NCI-H510A (cell line): ENCODE data around the gene SGO2.
"Not testable (repeated sequence)": the region's sequence is repeated elsewhere in the genome, so short reads cannot be mapped to it uniquely, and the experiment has no call there.

ENCODE experiments used
- DNase-seq: peaks from one replicate; lab custom pipeline; 2025; lab: John Stamatoyannopoulos, UW

The SGO2 gene

GRCh38 chr2:200515155-200515554 lies 10.9 kb upstream of the SGO2 start:
- DNase-seq = no peak

DNA sequence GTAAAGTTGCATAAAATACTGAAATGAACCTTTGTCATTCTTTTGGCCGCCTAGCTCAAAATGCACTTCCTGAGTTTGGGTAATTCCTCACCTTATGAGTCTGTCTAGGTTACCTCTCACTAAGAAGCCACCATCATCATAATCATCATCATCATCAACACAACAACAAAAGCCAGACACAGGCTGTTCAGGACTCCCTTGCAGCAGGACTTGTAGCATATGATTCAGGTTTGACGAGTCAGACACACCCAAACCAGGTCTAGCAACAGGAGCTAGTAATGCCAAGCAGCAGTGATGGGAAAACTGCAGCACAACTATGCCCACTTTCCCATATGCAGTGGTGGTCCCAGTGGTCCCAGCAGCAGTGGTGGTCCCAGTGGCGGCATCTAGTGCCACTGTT lies 2.8 kb upstream of the SGO2 start:
- no peak for DNase-seq

GRCh38 chr2:200523604-200524003 lies 2.4 kb upstream of the SGO2 start:
- DNase-seq = no peak

DNA sequence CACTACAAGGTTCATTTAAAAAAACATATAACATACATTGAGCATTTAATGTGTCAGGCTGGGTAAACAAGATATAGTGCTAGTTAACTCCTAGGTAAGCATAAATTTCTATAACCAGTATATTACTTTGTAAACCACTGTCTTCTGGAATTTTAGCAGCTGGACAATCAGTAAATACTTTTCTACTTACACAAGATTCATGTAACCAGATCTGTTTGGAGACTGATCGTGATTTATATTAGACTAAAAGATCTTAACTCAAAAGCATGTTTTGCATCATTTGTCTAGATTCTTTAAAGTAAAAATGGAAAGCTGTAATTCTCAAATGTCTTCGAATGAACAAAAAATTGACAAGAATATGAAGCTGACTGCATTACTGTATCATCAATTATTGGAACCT lies 941 bp upstream of the SGO2 start:
- no peak for DNase-seq

DNA sequence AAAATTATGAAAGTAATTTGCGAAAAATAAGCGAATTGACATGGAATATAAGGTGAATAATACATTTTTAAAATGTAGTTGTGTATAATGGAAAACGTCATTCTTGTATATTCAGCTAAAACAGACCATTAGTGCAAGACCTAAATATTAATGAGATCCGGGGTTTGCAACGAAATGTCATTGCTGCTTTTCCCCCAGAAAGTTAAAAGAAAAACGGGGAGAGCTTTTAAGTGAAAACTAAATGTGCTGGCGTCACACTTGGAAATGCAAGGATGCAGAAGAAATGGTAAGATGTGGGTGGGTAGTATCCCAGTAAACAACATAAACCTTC lies 491 bp upstream of the SGO2 start:
- DNase-seq = no peak

GRCh38 chr2:200528228-200528627 lies 2.2 kb downstream of the SGO2 start:
- DNase-seq = no peak

DNA sequence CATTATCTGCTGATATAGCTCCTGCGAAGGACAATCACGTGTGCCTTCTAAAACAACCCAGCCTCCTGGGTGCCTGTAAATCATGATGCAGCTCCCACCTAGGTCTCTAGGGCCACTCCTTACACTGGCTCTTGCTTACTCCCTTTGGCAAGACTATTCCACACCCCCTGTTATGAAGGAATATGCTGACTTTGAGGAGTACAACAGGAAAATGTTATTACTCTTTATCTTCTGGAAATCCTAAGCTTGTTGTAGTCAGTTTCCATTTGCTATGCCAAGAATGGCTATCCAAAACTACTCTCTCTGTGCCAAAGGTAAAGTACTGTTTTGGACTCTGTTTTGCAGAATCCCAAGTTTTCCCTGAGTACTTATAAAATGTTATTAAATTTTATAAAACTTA lies 7.7 kb downstream of the SGO2 start:
- no peak for DNase-seq

DNA sequence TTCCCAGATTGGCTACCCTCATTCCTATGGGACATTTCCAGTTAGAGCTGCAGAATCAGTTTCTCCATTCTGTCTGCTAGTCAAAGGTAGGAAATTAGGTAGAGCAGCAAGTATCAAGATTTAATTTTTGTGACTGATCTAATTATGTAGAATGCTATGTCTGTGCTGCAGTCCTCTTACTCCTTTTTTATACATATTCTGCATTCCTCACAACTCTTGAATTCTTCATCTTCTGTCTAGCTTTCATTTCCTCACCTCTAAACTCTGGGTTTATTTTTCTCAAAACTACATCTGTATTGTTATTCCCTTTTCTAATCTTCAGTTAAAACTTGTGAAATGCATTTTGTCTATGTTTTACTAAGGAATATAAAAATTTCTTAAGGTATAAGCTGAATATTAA lies 8.6 kb downstream of the SGO2 start:
- no peak for DNase-seq

- no peak for DNase-seq
Measured at GRCh38 chr2:200538139-200538538, 12.1 kb downstream of the SGO2 start.

GRCh38 chr2:200540793-200541192 lies 14.8 kb downstream of the SGO2 start:
- DNase-seq = no peak

DNA sequence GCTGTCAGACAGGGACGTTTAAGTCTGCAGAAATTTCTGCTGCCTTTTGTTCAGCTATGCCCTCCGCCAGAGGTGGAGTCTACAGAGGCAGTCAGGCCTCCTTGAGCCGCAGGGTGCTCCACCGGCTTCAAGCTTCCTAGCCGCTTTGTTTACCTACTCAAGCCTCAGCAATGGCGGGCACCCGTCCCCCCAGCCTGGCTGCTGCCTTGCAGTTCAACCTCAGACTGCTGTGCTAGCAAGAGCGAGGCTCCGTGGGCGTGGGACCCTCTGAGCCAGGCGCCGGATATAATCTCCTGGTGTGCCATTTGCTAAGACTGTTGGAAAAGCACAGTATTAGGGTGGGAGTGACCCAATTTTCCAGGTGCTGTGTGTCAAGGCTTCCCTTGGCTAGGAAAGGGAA lies 40.6 kb downstream of the SGO2 start:
- not testable (repeated sequence) for DNase-seq

GRCh38 chr2:200567932-200568331 lies 41.9 kb downstream of the SGO2 start:
- no peak for DNase-seq

- no peak for DNase-seq
Measured at GRCh38 chr2:200575957-200576356, 50.0 kb downstream of the SGO2 start.

DNA sequence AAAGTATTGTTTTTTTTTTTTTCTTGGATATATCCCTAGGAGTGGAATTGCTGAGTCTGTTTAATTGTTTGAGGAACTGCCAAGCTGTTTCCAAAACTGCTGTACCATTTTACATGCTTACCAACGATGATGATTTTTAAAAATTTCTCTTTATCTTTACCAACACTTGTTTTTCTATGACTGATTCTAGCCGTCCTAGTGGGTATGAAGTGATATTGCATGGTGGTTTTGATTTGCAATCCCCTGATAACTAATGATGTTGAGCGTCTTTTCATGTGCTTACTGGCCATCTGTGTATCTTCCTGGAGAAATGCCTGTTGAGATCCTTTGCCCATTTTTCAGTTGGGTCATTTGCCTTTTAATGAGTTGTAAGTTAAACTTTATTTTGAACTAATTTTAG lies 51.0 kb downstream of the SGO2 start:
- no peak for DNase-seq

DNA sequence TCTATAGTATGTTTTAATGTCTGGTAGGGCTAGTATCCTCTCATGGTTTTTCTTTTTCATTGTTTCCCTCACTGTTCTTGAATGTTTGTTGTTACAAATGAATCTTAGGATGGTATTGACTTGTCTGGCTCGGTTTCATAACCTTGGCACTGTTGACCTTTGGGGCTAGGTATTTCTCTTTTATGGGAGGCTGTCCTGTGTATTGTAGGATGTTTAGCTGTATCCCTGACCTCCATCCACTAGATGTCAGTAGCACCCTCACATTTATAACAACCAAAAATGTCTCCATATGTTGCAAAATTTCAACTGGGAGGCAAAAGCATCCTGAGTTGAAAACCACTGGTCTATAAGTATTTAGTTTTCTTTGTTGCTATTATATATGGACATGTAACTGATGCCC lies 52.8 kb downstream of the SGO2 start:
- DNase-seq = no peak

DNA sequence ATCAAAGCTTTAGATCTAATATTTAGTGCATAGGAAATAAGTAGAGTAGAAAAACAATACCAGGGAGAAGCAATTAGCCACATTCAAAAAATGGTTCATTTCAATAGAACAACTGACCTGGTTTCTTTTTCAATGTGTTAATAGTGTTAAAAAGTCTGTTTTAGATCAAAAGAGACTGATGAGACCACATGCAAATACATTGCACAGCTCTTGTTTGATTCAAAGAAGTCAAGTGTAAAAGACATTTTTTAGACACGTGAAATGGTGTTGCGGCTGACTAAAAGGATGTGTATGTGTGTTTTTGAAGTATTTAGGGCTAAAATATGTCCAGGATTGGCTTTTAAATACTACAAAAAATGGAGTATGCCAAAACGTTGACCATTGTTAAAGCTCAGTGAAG lies 58.6 kb downstream of the SGO2 start:
- DNase-seq = no peak

DNA sequence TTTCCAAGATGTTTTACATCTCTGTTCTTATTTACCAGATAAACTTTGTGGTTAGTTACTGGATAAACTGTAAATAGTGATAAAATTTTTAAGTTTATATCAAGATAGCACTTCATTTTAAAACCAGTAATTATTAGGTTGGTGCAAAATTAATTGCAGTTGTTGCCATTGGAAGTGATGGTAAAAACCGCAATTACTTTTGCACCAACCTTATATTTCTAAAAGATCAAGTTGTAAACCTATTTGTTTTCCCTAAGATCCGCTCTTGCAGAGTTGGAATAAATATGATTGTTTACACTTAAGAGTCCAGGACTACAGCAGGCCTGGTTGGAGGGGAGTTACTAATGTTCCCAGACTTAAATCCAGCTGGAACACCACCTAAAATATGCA lies 59.3 kb downstream of the SGO2 start:
- DNase-seq = no peak

- peak; percentile 20 for DNase-seq
Measured at GRCh38 chr2:200585730-200586643, 60.0 kb downstream of the SGO2 start, which contains the start of gene AOX1. Gene AOX1 (plus strand): TSS chr2:200586014. CDS start chr2:200586109, 95 bp downstream.

- no peak for DNase-seq
Measured at GRCh38 chr2:200586644-200586975, 60.6 kb downstream of the SGO2 start.

- DNase-seq = no peak
Measured at GRCh38 chr2:200587007-200587616, 61.1 kb downstream of the SGO2 start.

DNA sequence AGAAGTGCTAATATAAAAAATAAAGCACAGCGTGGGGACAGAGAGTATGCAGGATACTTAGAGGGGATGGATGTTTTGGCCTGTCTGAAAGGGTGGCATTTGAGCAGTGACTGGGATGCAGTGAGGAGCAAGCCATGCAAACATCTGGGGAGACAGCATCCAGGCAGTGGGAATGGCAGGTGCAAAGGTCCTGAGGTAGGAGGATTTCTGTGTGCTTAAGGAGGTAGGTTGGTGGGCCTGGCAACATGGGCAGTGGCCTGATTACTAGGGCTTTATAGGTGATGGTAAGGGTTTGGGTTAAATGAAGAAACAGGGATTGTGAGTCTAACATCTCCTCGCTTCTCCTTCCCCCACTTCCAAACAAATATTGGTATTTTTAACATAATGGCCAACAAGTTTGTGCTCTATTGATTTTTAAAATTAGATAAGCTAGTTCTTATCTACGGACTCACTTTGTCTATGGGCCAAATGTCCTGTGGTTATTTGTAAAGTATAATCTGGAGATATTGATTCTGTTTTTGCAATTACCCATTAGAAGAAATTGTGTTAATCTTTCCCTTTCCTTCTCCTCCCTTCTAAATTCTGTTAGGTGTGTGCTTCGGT lies 62.2 kb downstream of the SGO2 start:
- no peak for DNase-seq

GRCh38 chr2:200590090-200590489 lies 64.1 kb downstream of the SGO2 start:
- DNase-seq = no peak

DNA sequence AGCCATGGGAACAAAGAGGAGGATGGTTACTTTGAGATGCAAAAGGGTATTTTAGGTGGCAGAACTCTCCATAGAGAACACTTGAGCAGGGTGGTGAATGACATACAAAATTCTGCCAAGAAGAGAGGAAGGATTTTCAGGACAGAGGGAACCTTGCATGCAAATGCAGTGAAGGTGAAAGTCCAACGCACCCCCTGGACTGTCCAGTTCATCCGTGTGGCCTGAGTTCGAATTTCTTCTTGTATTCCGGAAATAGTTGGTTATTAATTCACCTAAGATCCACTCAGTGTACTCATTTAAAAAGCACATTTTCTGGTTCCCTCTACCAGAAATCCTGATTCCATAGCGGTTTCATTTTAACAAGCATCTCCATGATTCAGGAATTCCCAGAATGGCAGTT lies 65.3 kb downstream of the SGO2 start:
- no peak for DNase-seq
